ENCODE measurements around the gene BARX1. TPM values are rescaled to one million over a fixed set of nuclear protein-coding genes. Genes with fewer than 3 reads are reported as not detected.

Gene BARX1
- polyA plus RNA-seq, 4 donors, result 0.39 TPM; not detected in 3

- 73 to 85% (median 77%) methylated on average over 9 to 10 of the region's 10 CpGs for WGBS, 3 donors
- Histone ChIP-seq H3K27ac (ENCODE audit: low read depth in 1 of 3, low read length in 2 of 3) (no peak overlapping the region), H3K4me1 (ENCODE audit: control insufficient read depth in 3 of 3, insufficient read depth in 2 of 3, low read depth in 1 of 3, low read length in 2 of 3) (no peaks in the 10 kb centered on the region), H3K9me3 (ENCODE audit: control insufficient read depth in 2 of 2, insufficient read depth in 1 of 2, low read depth in 1 of 2, low read length in 1 of 2) (no peaks in the 10 kb centered on the region), H3K27me3 (ENCODE audit: control insufficient read depth in 3 of 3, insufficient read depth in 3 of 3, low read length in 3 of 3) (peaks cover 0 to 4% (median 0%) of the 10 kb centered on the region in 3 donors), H3K36me3 (ENCODE audit: control insufficient read depth in 3 of 3, insufficient read depth in 2 of 3, low read depth in 1 of 3, low read length in 3 of 3) (no peaks in the 10 kb centered on the region), H3K4me3 (ENCODE audit: low read depth in 1 of 3, low read length in 3 of 3) (no peak overlapping the region)
- FAIRE-seq, result no peak
- DNase-seq, result no peak
These were observed 51.1 kb downstream of the BARX1 start for GRCh38 chr9:93903886-93904648.

DNA sequence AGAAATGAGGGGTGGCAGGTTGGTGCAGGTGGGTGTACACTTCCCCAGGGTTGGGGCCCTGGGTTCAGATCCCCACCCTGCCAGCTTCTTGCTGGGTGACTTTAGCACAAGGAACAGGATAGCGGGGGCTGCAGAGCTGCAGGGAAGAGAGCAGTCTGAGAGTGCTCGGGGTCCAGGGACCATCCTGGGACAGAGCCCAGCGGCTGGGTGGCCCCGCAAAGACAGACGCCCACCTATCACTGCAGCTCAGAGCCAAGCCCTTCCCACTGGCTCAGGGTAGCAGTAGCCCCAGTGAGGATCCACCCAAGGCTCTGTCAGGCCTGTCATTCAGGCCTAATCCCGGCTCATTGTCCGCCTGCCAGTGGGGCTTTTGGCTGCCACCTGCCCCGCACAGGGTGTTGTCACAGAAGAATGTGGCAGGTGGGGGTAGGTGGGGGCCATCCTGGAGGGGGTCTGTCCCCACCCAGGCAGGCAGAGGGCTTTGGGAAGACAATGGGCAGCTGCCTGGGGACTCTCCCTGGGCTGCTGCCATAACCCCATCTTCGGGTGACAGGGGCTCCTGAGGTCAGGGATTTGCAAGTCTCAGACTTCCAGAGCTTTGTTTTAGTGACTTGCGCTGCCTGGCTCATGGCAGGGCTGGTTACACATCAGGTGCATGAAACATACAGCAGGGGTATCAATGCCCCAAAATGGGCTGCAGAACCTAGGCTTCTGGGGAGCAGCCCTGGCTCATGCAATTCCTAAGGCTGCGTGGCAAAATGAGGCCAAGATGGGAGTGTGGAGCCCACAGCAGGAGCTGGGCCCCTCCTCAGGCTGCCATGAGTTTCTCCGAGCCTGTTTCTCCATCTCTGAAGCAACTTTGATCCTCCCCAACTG lies 52.1 kb downstream of the BARX1 start:
- Histone ChIP-seq H3K4me1 (ENCODE audit: control insufficient read depth in 3 of 3, insufficient read depth in 2 of 3, low read depth in 1 of 3, low read length in 2 of 3) (no peaks in the 10 kb centered on the region), H3K9me3 (ENCODE audit: control insufficient read depth in 2 of 2, insufficient read depth in 1 of 2, low read depth in 1 of 2, low read length in 1 of 2) (no peaks in the 10 kb centered on the region), H3K4me3 (ENCODE audit: low read depth in 1 of 3, low read length in 3 of 3) (no peak overlapping the region), H3K27me3 (ENCODE audit: control insufficient read depth in 3 of 3, insufficient read depth in 3 of 3, low read length in 3 of 3) (peaks cover 0 to 2% (median 0%) of the 10 kb centered on the region in 3 donors), H3K27ac (ENCODE audit: low read depth in 1 of 3, low read length in 2 of 3) (no peak overlapping the region), H3K36me3 (ENCODE audit: control insufficient read depth in 3 of 3, insufficient read depth in 2 of 3, low read depth in 1 of 3, low read length in 3 of 3) (no peaks in the 10 kb centered on the region)
- WGBS, 3 donors, result 75 to 83% (median 78%) methylated on average over 12 of the region's 12 CpGs
- no peak for FAIRE-seq
- no peak for DNase-seq

GRCh38 chr9:93902051-93902779 lies 52.9 kb downstream of the BARX1 start:
- Histone ChIP-seq H3K27me3 (ENCODE audit: control insufficient read depth in 3 of 3, insufficient read depth in 3 of 3, low read length in 3 of 3) (no peaks in the 10 kb centered on the region), H3K9me3 (ENCODE audit: control insufficient read depth in 2 of 2, insufficient read depth in 1 of 2, low read depth in 1 of 2, low read length in 1 of 2) (no peaks in the 10 kb centered on the region), H3K27ac (ENCODE audit: low read depth in 1 of 3, low read length in 2 of 3) (no peak overlapping the region), H3K4me1 (ENCODE audit: control insufficient read depth in 3 of 3, insufficient read depth in 2 of 3, low read depth in 1 of 3, low read length in 2 of 3) (no peaks in the 10 kb centered on the region), H3K36me3 (ENCODE audit: control insufficient read depth in 3 of 3, insufficient read depth in 2 of 3, low read depth in 1 of 3, low read length in 3 of 3) (no peaks in the 10 kb centered on the region), H3K4me3 (ENCODE audit: low read depth in 1 of 3, low read length in 3 of 3) (no peak overlapping the region)
- no peak for DNase-seq
- 87 to 92% (median 89%) methylated on average over 10 to 11 of the region's 11 CpGs for WGBS, 3 donors
- FAIRE-seq, result no peak

Other genes starting within 250 kb of the BARX1 start
- 1 to 10 TPM; 1.4 to 6.7 (median 1.9) TPM for gene PTPDC1, start 129.1 kb upstream of the BARX1 start, polyA plus RNA-seq